Cardiac septum (tissue), 1 donor: ENCODE data around the gene WDR62. TPM values are rescaled to one million over a fixed set of nuclear protein-coding genes. Genes with fewer than 3 reads are reported as not detected.

Experiments used
- DNase-seq: peaks from one replicate; pipeline ENCODE4 v3.0.0-alpha.2; 2020; ENCODE audit warnings: low spot score
- intact Hi-C: fragments of 100-400 bp; cut with DNase I; formaldehyde crosslinking; loops from one replicate; pipeline ENCODE4 v1.14.0; 2022
- long read RNA-seq: library from polyadenylated mRNA; unstranded; transcript quantifications from one replicate; pipeline ENCODE4 v2.0.0, GENCODE V29; 2021
- total RNA-seq: library from RNA; stranded (reverse); fragmentation: NEBNext Ultra II Directional; extraction: Animal tissue kit (Norgen Biotek cat#: 25700); gene quantifications from one replicate; pipeline ENCODE4 v1.2.1, GENCODE V29; 2021
- donor health status: DM: no; HTN: no; CAD: no.

WDR62 gene
- total RNA-seq = 6.1 TPM
- long read RNA-seq, partial matches to known transcripts = 41 of 53 reads
- long read RNA-seq, other reads (novel, unspliced or antisense) = 12 of 53 reads

DNA sequence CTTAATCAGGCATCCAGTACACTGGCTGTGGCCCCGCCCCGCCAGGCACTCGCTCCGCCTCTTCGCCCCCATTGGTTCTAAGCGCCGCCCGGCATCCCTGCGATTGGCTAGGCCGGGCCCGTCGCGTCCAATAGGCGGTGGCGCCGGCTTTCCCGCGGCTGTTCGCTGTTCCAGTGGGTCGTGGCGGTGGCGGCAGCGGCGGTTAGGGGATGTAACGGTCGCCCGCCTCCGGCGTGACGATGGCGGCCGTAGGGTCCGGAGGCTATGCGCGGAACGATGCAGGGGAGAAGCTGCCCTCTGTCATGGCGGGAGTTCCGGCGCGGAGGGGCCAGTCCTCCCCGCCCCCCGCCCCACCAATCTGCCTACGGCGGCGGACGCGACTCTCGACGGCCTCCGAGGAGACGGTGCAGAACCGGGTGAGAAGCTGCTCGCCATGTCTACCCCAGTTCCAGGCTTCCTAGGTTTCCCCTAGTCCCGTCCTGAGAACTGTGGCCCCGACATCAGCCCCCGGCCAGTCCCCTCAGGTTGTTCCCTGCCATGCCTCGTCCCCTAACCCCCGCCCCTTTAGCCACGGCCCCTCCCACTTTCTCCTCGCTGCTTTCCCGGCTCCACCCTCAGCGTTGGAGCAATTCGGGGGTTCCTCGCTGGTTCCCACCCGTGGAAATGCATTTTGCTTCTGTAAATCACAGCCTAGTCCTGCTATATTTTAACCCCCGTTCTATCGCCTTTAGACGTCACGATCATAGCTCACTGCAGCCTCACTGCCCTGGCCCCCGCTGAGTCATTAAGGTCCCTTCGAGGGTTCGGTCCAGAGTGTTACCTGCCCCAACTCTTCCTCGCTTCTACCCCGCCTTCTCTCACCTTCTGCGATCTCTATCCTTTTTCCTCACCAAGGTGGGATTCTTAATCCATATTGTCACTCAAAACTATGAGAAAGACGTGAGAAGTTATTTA is at the start of gene WDR62:
TSS of gene WDR62 (plus strand) at position 165 of the 954 bp plus-strand sequence. CDS start at position 240, 75 bp downstream.
- peak; percentile 96 for DNase-seq
- intact Hi-C loops = loop anchor here (2.0 to 5.0 kb wide), 2 partner anchors 60 to 117 kb away; partner anchors contain the start of genes POLR2I and TBCB

DNA sequence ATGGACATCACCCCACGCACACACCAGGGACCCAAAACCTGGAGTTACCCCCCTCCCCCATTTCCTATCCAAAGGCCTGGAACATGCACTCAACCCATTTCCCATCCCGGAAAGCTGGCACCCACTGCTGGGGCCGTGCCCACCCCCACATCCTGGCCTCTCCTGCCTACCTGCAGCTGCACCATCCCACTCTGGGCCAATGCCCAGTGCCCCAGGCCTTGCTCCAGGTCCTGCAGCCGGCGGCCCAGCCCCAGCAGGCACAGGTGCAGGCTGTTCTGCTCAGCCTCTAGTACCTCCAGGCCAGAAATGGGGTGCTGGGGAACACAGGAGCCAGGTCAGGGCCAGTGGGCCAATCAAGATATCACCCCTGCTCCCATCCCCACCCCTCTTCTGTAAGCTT is 47.7 kb upstream of the WDR62 start:
- intact Hi-C loops = no loop called here
- no peak for DNase-seq

DNA sequence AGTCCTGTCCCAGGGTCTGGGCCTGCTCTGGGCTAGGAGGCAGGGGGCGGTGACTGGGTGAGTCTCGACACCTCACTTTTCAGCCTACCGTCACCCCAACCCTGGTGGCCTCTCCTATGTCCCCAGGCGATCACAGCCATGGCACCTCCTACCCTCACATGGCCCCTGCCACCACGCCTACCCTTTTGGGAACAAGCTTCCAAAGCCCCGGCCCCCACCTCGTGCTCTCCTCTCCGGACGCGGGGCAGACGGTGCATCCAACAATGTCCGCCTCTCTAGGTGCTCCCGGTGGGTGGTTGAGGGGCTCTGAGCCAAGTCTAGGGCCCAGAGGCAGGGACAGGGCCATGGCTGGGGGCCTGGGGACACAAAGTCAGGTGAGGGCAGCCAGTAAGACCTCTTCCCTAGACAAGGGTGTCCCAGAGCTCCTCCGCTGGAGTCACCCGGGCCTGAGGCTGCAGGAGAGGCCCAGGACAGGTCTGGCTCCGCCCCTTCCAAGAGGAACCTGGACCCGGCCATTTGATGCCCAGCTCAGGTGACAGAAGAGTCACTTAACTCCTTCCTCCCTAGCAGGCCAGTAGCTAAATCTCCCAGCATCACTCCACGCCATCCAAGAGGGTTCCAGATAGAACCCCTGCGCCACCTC is 46.2 kb upstream of the WDR62 start, which contains the start of gene SYNE4:
TSS of gene SYNE4 (minus strand) at position 478 of the 643 bp plus-strand sequence. CDS start at position 346, 132 bp downstream.
- intact Hi-C loops = no loop called here
- DNase-seq = no peak

DNA sequence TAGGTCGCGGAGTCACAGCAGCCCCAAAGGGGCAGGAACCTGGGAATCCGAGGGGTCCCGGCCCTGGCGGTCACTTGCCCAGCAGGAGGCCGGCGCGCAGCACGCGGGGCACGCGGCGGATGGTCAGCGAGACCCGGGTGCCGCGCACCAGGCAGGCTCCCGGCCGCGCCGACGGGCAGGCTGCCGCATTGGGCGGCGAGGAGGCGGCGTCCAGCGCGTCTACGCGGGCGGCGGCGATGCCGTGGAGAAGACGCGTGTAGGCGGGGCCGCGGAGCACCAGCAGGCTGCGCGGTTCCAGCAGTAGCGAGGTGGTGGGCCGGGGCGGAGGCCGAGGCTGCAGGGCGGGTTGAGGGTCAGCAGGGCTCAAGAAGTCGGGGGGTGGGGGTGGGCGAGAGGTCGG is 45.5 kb upstream of the WDR62 start:
- intact Hi-C loops = no loop called here
- DNase-seq = peak; percentile 81

DNA sequence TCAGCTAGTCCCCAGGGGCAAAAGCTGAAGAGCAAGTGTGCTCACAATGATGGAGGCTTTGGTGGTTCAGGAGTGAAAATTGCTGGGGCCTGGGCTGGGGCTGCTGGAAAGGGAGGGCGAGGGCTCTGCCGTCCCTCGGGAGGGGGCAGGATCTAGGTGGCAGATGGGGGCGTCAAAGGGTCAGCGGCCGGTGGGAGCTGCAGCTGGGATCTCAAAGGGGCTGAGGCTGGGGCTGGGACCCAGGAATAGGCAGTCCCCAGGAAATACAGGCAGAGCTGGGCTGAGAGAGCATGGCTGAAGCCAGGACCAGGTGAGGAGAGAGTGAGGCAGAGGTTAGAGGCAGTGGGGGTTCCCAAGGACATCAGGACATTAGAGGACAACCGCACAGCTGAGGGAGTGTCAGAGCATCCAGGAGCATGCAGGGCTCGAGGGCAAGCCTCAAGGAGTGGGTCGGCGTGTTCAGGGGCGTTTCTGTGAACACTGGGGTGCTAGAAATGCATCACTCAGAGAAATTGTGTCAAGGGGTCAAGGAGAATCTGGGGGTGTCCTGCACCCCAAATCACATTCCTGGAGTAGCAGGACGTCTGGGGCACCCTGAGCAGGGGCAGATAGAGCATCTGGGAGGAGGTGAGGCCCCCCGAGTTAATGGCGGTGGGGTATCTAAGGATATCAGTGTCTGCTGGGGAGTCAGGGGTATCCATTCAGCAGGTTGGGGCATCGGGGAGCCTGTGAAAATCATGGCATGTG is 44.9 kb upstream of the WDR62 start:
- no peak for DNase-seq
- intact Hi-C loops = no loop called here

DNA sequence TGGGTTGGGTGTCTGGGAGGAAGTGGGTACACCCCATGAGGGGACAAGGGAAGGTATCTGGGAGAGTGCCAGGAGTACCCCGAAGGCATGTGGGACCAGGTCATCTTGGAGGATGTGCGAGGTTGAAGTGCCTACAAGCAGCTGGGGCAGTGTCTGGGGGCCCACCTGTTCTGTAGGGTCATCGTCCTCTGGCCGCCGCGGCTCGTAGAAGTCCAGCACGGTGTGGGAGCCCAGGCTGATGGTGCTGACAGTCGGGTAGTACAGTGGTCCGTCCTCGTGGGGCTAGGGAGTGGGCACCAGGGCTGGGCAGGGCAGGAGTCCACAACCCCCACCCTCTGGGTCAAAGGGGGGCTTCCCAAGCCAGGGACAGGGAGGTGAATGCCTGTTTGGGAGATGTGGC is 44.3 kb upstream of the WDR62 start:
- no peak for DNase-seq
- intact Hi-C loops = no loop called here

DNA sequence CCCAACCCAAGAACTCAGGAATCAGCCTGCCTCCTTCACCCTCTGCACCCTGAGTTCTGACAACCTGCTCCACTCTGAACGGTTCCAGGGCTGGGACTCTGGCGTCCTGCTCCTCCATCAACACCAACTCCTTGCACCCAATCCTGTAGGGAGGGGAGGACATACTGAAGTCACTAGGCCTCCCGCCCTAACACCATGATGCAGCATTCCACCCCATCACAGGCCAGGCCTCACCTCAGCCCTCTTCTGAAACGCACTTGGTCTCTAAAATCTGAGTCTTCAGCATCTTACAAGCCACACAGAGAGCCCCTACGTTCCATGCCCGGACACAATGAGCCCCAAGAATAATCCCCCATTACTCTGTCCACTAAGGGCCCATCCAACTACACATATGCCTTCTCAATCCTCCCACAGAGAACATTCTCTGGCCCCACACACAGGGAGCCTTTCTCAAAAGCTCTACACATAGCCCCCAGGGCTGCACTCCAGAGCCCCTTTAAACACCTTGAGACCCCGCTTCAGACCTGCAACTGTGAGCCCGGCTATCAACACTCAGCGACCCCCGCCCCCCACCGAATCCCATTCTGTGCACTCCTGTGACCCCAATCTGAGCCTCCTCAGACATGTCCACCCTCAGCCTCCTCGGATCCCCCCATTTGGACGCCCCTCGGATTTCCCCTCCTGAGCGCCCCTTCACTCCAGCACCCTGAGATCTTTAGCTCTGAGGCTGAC is 41.3 kb upstream of the WDR62 start:
- DNase-seq = no peak
- intact Hi-C loops = no loop called here

DNA sequence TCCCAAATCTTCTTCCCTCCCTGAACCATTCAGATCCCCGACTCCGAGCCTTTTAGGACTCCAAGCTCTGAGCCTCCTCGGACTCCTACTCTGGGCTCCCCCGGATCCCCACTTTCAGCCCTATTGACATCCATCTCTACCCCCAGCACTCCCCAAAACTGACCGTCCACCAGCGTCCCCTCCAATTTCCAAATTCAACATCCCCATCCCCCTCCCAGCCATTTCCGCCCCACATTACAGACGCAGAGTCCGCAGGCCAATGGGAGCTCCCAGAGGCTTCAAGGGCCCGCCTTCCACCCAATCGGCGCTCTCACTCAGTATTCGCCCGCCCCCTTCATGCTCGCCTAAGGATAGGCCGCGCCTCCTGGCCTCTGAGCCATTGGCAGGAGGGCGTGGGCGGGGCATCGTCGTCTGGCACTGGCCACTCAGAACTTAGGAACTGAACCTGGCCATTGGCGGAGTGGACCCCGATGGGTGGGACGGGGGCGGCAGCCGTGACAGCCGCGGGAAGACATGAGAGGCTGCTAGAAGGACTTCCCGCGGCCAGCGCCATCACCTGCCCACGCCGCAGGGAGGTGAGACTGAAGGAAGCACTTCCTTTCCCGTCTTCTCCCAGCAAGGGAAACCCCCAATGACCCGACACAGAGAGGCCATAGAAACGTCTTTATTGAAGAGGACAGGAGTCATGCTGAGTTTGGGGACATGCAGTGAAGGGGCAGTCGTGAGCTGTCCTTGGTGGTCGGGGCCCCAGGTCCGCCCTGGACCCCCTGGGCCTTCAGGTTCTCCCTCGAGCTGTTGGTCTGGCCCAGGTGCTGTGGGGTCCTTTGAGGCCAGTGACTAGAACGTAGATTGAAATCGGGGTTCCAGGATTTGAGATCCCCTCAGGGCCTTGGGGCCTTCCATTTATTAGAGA is 40.4 kb upstream of the WDR62 start, which contains the start of gene ALKBH6:
TSS of gene ALKBH6 (minus strand) at position 202 of the 913 bp plus-strand sequence. CDS start 816 bp downstream, outside the sequence.
- intact Hi-C loops = no loop called here
- DNase-seq = peak; percentile 100

DNA sequence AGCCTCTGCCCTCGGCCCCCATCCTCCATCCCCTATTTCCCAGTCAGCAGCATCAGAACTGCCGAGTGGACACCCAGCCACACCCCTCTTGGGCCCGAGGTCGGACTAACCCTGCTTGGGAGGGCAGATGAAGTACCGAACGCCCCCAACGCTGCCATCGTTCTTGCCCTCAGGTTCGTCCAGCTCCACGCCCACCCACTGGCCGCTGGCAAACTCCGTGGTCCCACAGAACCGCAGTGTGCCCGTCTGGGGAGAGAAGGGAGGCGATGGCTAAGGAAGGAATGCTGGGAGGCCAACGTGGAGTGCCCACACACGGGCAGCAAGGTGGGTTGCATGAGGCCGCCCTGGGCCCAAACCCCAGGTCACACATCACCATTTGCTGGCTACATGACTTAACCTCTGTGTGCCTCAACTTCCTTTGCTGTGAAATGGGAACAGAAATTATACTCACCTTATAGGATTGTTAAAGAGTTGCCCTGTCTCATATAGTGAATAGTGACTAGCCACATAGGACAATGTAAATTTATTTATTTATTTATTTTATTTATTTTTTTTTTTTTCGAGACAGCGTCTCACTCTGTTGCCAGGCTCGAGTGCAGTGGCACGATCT is 35.5 kb upstream of the WDR62 start:
- DNase-seq = no peak
- intact Hi-C loops = no loop called here

DNA sequence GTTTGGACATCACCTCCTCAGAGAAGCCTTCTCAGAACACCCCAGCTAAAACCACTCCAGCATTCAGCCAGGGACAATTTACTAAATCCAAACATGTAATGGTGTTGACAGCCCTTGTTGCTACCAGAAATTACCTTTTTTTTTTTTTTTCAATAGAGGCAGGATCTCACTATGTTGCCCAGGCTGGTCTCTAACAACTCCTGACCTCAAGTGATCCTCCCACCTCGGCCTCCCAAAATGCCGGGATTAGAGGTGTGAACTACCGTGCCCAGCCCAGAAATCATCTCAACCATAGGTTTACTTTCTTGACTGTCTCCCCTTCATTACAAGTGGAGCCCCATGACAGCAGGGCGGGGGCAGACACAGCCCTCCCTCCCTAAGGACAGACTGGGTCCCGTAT is 31.3 kb upstream of the WDR62 start:
- intact Hi-C loops = no loop called here
- DNase-seq = no peak

DNA sequence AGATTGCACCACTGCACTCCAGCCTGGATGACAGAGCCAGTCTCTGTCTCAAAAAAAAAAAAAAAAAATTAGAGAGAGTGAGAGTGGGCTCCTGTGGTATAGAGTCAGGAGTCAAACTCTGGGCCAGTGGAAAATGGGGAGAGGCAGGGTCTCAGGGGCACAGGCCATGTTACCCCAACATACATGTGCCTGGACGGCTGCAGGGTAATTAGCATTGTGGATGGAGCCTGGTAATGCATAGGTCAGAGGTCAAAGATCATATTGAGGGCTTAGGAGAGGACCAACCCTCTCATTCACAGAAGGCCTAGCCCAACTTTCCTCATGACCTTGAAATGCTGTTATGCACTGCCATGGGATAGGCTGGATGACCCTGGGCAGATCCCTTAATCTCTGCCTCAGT is 29.2 kb upstream of the WDR62 start:
- intact Hi-C loops = no loop called here
- DNase-seq = no peak

DNA sequence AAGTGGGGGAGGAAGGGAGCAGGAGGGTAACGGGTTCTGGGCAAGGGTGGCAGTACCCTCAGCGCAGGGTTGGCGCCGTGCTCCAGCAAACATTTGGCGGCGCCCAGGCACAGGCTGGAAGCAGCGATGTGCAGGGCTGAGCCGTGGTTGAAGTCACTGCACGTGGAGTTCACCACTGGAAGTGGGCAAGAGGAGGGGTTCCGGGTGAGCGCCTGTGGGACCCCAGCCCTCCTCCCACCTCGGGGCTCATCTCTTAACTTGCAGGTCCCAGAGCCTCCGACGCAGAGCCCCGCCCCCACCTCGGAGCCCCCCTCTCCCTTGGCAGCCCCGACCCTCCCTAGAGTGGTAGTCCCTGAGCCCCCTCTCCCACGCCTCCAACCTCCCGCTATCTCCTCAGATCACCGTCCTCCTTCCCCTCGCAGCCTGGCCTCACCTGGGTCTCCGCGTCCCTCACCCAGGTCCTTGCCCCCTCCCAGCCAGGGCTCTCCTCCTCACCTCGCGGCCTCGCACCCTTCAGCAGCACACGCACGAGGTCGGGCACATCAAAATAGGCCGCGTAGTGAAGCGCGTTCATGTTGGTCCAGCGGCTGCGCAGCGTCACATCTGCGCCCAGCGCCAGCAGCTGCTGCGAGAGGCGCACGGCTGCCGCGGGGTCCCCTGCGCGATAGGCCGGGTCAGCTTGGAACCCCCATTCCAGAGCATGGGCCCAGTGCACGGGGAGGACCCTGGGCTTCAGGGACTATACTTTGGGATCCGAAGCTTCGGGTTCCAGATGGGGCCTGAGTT is 28.4 kb upstream of the WDR62 start:
- DNase-seq = no peak
- intact Hi-C loops = no loop called here

DNA sequence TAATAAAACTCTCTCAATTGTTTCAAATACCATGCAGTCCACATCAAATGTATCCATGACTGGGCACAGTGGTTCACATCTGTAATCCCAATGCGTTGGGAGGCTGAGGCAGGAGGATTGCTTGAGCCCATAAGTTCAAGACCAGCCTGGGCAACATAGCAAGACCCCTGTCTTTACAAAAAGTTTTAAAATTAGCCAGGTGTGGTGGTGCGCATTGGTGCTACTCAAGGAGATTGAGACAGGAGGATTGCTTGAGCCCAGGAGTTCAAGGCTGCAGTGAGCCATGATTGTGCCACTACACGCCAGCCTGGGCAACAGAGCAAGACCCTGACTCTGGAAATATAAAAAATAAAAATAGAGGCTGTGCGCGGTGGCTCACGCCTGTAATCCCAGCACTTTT is 27.0 kb upstream of the WDR62 start:
- no peak for DNase-seq
- intact Hi-C loops = no loop called here

DNA sequence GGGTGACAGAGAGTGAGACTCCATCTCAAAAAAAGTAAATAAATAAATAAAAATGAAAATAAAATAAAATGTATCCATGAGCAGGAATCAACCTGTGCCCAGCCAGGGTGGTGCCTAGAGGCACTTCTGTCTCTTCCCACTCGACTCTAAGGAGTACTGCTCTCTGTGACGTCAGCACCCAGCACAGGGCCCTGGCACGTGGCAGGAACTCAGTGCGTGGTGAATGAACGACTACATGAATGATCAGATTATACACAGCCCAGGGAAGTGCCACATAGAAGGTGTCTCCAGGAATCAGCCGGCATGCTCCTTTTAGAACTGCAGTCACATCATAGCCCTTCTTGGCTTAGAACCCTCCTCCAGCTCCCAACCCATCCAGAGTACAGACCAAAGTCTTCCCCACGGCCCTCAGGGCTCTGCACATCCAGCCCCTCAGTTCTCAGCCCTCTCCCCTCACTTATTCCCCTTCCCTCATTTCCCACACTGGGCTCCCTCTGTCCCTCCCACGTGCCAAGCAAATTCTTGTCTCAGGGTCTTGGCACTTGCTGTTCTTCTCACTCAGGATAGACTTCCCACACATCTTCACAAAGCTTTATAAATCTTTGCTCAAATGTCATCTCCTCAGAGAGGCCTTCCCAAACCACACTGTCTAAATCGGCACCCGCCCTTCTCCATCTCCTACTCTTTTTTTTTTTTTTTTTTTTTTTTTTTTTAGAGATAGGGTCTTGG is 26.2 kb upstream of the WDR62 start:
- no peak for DNase-seq
- intact Hi-C loops = no loop called here

DNA sequence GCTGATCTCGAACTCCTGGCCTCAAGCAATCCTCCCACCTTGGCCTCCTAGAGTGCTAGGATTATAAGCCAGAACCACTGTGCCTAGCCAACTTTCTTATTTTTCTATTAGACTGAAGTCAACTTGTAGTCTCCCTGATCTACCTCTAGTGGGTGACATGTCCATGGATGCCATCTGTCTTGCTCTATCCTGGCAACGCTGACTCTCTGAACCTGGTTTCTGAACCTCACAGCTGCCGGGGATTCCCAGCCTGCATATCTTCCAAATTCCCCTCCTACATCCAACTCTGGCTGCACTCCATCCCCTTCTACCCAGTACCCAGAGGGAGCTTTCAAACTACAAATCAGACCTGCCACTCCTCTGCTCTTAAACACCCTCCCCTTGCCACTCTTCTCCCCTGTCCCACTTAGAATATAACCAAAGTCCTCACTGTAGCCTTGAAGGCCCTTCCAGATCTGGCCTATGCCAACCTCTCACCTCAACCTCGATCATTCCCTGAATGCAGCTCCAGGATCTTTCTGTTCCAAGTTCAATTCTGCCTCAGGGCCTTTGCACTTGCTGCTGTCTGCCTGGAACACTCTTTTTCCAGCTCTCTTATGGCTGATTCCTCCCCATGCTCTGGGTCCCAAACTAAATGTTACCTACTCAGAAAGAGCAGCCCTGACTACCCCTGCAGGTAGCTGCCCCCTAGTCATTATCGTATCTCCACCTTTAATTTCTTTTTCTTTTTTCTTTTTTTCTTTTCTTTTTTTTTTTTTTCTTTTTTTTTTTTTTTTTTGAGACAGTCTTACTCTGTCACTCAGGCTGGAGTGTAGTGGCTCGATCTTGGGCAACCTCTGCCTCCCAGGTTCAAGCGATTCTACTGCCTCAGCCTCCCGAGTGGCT is 24.2 kb upstream of the WDR62 start:
- no peak for DNase-seq
- intact Hi-C loops = no loop called here
